Memory B cell (primary cell): ENCODE measurements around the gene SLC4A5.

ENCODE experiments used
- ATAC-seq: fragments of 150-1000 bp; cut with Tn5 transposase; 2 replicates; pipeline ENCODE4 v1.10.0; 2021; ENCODE audit warnings: low read depth, mild to moderate bottlenecking, moderate library complexity
- DNase-seq, 2 donors: peaks; one replicate each; pipeline ENCODE4 v3.0.0; 2022; ENCODE audit warnings: low spot score in 2 of 2
- H3K27ac Mint-ChIP-seq: one replicate; pipeline ENCODE4 v1.8.0; 2022; ENCODE audit warnings: mild to moderate bottlenecking, moderate library complexity, mixed read lengths
- H3K27me3 Mint-ChIP-seq: one replicate; pipeline ENCODE4 v1.8.0; 2022; ENCODE audit warnings: mixed read lengths
- H3K36me3 Mint-ChIP-seq: one replicate; pipeline ENCODE4 v1.8.0; 2022; ENCODE audit warnings: mild to moderate bottlenecking, mixed read lengths
- H3K4me1 Mint-ChIP-seq: one replicate; pipeline ENCODE4 v1.8.0; 2022; ENCODE audit warnings: mixed read lengths
- H3K4me3 Mint-ChIP-seq: one replicate; pipeline ENCODE4 v1.8.0; 2022; ENCODE audit warnings: mild to moderate bottlenecking, moderate library complexity, mixed read lengths
- H3K9me3 Mint-ChIP-seq: one replicate; pipeline ENCODE4 v1.8.0; 2022; ENCODE audit warnings: mixed read lengths

SLC4A5 gene

GRCh38 chr2:74343316-74343715 is at the start of gene SLC4A5:
Gene SLC4A5 (minus strand): TSS chr2:74343416. CDS start chr2:74315023, 28,393 bp downstream.
- H3K4me1 Mint-ChIP-seq = no peaks in the 10 kb centered on the region
- H3K27me3 Mint-ChIP-seq = no peaks in the 10 kb centered on the region
- DNase-seq = no peak
- H3K27ac Mint-ChIP-seq = no peak within 1 kb of the TSS
- H3K4me3 Mint-ChIP-seq = no peak within 1 kb of the TSS
- H3K9me3 Mint-ChIP-seq = no peaks in the 10 kb centered on the region
- H3K36me3 Mint-ChIP-seq = peaks cover 2% of the 10 kb centered on the region
- ATAC-seq = no peak

GRCh38 chr2:74392449-74392743 is 49.2 kb upstream of the SLC4A5 start:
- Mint-ChIP-seq H3K27ac (no peak overlapping the region), H3K4me3 (no peak overlapping the region), H3K36me3 (no peaks in the 10 kb centered on the region), H3K4me1 (peaks cover 3% of the 10 kb centered on the region), H3K27me3 (peaks cover 3% of the 10 kb centered on the region), H3K9me3 (no peaks in the 10 kb centered on the region)
- DNase-seq = no peak
- ATAC-seq = no peak

- ATAC-seq = peak; percentile 84
- peak overlapping the region; percentile 100 for H3K27ac Mint-ChIP-seq
- peaks cover 3% of the 10 kb centered on the region for H3K4me1 Mint-ChIP-seq
Observed at GRCh38 chr2:74391580-74392448, 48.6 kb upstream of the SLC4A5 start.

GRCh38 chr2:74391209-74391579 is 48.0 kb upstream of the SLC4A5 start:
- Mint-ChIP-seq H3K27ac (peak overlapping the region; percentile 100), H3K36me3 (no peaks in the 10 kb centered on the region), H3K4me1 (peaks cover 3% of the 10 kb centered on the region), H3K27me3 (peaks cover 3% of the 10 kb centered on the region), H3K4me3 (peak overlapping the region; percentile 97), H3K9me3 (no peaks in the 10 kb centered on the region)
- ATAC-seq (no peak), DNase-seq (no peak)

More at GRCh38 chr2:74391580-74392448, 48.6 kb upstream of the SLC4A5 start:
- Mint-ChIP-seq H3K27me3 (peaks cover 3% of the 10 kb centered on the region), H3K36me3 (no peaks in the 10 kb centered on the region), H3K4me3 (peak overlapping the region; percentile 97), H3K9me3 (no peaks in the 10 kb centered on the region)
- peak; percentile 98 to 99 for DNase-seq

GRCh38 chr2:74390606-74391005 is 47.4 kb upstream of the SLC4A5 start:
- H3K27ac Mint-ChIP-seq = no peak overlapping the region

GRCh38 chr2:74387346-74387745 is 44.1 kb upstream of the SLC4A5 start:
- ATAC-seq (no peak), DNase-seq (no peak)
- Mint-ChIP-seq H3K36me3 (peaks cover 3% of the 10 kb centered on the region), H3K27ac (no peak overlapping the region), H3K27me3 (no peaks in the 10 kb centered on the region), H3K4me3 (no peak overlapping the region), H3K4me1 (peaks cover 5% of the 10 kb centered on the region), H3K9me3 (no peaks in the 10 kb centered on the region)

More at GRCh38 chr2:74390606-74391005, 47.4 kb upstream of the SLC4A5 start:
- no peaks in the 10 kb centered on the region for H3K9me3 Mint-ChIP-seq
- peak overlapping the region; percentile 41 for H3K4me3 Mint-ChIP-seq
- no peaks in the 10 kb centered on the region for H3K36me3 Mint-ChIP-seq
- peaks cover 3% of the 10 kb centered on the region for H3K27me3 Mint-ChIP-seq
- DNase-seq (no peak), ATAC-seq (no peak)
- peaks cover 3% of the 10 kb centered on the region for H3K4me1 Mint-ChIP-seq

- no peaks in the 10 kb centered on the region for H3K27me3 Mint-ChIP-seq
- H3K4me3 Mint-ChIP-seq = no peak overlapping the region
- no peaks in the 10 kb centered on the region for H3K9me3 Mint-ChIP-seq
- ATAC-seq (no peak), DNase-seq (no peak)
- peaks cover 8% of the 10 kb centered on the region for H3K4me1 Mint-ChIP-seq
- H3K36me3 Mint-ChIP-seq = peaks cover 3% of the 10 kb centered on the region
- H3K27ac Mint-ChIP-seq = no peak overlapping the region
Observed at GRCh38 chr2:74385396-74385795, 42.2 kb upstream of the SLC4A5 start.

- ATAC-seq = no peak
- H3K4me3 Mint-ChIP-seq = no peak overlapping the region
- no peak for DNase-seq
- peaks cover 3% of the 10 kb centered on the region for H3K36me3 Mint-ChIP-seq
- H3K27me3 Mint-ChIP-seq = no peaks in the 10 kb centered on the region
- no peak overlapping the region for H3K27ac Mint-ChIP-seq
- no peaks in the 10 kb centered on the region for H3K9me3 Mint-ChIP-seq
- peaks cover 13% of the 10 kb centered on the region for H3K4me1 Mint-ChIP-seq
Observed at GRCh38 chr2:74384051-74384450, 40.8 kb upstream of the SLC4A5 start.

GRCh38 chr2:74383254-74383653 is 40.0 kb upstream of the SLC4A5 start:
- Mint-ChIP-seq H3K9me3 (no peaks in the 10 kb centered on the region), H3K27me3 (no peaks in the 10 kb centered on the region), H3K4me1 (peaks cover 16% of the 10 kb centered on the region), H3K27ac (no peak overlapping the region), H3K4me3 (no peak overlapping the region), H3K36me3 (peaks cover 3% of the 10 kb centered on the region)
- ATAC-seq = no peak
- no peak for DNase-seq

- H3K9me3 Mint-ChIP-seq = no peaks in the 10 kb centered on the region
- no peaks in the 10 kb centered on the region for H3K27me3 Mint-ChIP-seq
- peaks cover 16% of the 10 kb centered on the region for H3K4me1 Mint-ChIP-seq
- no peak for ATAC-seq
- DNase-seq = no peak
- H3K4me3 Mint-ChIP-seq = no peak overlapping the region
- H3K27ac Mint-ChIP-seq = no peak overlapping the region
- peaks cover 9% of the 10 kb centered on the region for H3K36me3 Mint-ChIP-seq
Observed at GRCh38 chr2:74381751-74382150, 38.5 kb upstream of the SLC4A5 start.

- no peak for ATAC-seq
- peaks cover 21% of the 10 kb centered on the region for H3K4me1 Mint-ChIP-seq
- no peaks in the 10 kb centered on the region for H3K27me3 Mint-ChIP-seq
- no peak within 1 kb of the TSS for H3K27ac Mint-ChIP-seq
- no peaks in the 10 kb centered on the region for H3K9me3 Mint-ChIP-seq
- H3K36me3 Mint-ChIP-seq = peaks cover 19% of the 10 kb centered on the region
- H3K4me3 Mint-ChIP-seq = peak within 1 kb of the TSS; percentile 6
- DNase-seq = no peak
Observed at GRCh38 chr2:74379851-74380789, 36.9 kb upstream of the SLC4A5 start, which contains the start of gene DCTN1. Gene DCTN1 (minus strand): TSS chr2:74380311. CDS start chr2:74380037, 274 bp downstream.

GRCh38 chr2:74378007-74378406 is 34.8 kb upstream of the SLC4A5 start:
- peaks cover 16% of the 10 kb centered on the region for H3K36me3 Mint-ChIP-seq
- no peaks in the 10 kb centered on the region for H3K27me3 Mint-ChIP-seq
- ATAC-seq (no peak), DNase-seq (no peak)
- no peak overlapping the region for H3K27ac Mint-ChIP-seq
- H3K9me3 Mint-ChIP-seq = no peaks in the 10 kb centered on the region
- H3K4me1 Mint-ChIP-seq = peaks cover 21% of the 10 kb centered on the region
- no peak overlapping the region for H3K4me3 Mint-ChIP-seq

GRCh38 chr2:74375838-74376237 is 32.6 kb upstream of the SLC4A5 start:
- no peaks in the 10 kb centered on the region for H3K9me3 Mint-ChIP-seq
- H3K27me3 Mint-ChIP-seq = no peaks in the 10 kb centered on the region
- no peak overlapping the region for H3K4me3 Mint-ChIP-seq
- ATAC-seq (no peak), DNase-seq (no peak)
- H3K27ac Mint-ChIP-seq = no peak overlapping the region
- H3K4me1 Mint-ChIP-seq = peaks cover 18% of the 10 kb centered on the region
- H3K36me3 Mint-ChIP-seq = peaks cover 27% of the 10 kb centered on the region

GRCh38 chr2:74374509-74375205 is 31.4 kb upstream of the SLC4A5 start:
- Mint-ChIP-seq H3K27me3 (no peaks in the 10 kb centered on the region), H3K9me3 (no peaks in the 10 kb centered on the region), H3K4me3 (no peak overlapping the region), H3K36me3 (peaks cover 38% of the 10 kb centered on the region), H3K27ac (no peak overlapping the region), H3K4me1 (peaks cover 11% of the 10 kb centered on the region)
- DNase-seq = no peak
- ATAC-seq = no peak
